ENCODE data around the gene XPR1.

GRCh38 chr1:180898441-180899219 is 266.8 kb downstream of the XPR1 start:
- TF ChIP-seq POLR2A (IDR thresholded peaks at IDR 0.05) (no peak), CTCF (IDR thresholded peaks at IDR 0.05) (no peak)
